ENCODE measurements around the gene GNB1. TPM values are rescaled to one million over a fixed set of nuclear protein-coding genes. Genes with fewer than 3 reads are reported as not detected.

The GNB1 gene
- total and polyA plus RNA-seq, 2 experiments from 2014 or later = 134 to 175 TPM

DNA sequence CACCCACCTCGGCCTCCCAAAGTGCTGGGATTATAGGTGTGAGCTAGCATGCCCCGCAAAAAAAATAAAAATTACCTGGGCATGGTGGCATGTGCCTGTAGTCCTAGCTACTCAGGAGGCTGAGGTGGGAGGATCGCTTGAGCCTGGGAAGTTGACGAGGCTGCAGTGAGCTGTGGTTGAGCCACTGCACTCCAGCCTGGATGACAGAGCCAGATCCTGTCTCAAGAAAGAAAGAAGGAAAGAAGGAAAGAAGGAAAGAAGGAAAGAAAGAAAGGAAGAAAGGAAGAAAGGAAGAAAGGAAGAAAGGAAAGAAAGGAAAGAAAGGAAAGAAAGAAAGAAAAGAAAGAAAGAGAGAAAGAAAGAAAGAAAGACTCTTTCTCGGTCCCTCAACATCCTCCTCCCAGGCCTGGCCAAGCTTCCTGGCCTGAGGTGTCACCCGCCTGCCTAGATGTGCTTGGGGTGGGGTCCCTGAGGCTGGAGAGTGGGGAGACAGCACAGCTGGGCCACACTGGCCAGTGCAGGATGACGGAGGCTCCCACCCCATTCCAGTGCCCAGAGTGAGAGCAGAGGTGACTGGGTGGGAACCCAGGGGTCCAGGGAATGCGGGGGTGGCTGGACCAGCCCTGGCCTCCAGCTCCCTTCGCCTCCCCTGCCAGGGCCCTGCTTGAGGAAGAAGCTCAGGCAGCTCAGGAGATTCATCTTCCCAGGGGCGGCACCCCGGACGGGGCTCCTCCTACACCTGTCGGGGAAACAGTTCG lies 10.2 kb upstream of the GNB1 start:
- no peak for TF ChIP-seq EZH2 (IDR thresholded peaks at IDR 0.05; ENCODE audit: borderline replicate concordance)
- TF ChIP-seq, protein P1, sequence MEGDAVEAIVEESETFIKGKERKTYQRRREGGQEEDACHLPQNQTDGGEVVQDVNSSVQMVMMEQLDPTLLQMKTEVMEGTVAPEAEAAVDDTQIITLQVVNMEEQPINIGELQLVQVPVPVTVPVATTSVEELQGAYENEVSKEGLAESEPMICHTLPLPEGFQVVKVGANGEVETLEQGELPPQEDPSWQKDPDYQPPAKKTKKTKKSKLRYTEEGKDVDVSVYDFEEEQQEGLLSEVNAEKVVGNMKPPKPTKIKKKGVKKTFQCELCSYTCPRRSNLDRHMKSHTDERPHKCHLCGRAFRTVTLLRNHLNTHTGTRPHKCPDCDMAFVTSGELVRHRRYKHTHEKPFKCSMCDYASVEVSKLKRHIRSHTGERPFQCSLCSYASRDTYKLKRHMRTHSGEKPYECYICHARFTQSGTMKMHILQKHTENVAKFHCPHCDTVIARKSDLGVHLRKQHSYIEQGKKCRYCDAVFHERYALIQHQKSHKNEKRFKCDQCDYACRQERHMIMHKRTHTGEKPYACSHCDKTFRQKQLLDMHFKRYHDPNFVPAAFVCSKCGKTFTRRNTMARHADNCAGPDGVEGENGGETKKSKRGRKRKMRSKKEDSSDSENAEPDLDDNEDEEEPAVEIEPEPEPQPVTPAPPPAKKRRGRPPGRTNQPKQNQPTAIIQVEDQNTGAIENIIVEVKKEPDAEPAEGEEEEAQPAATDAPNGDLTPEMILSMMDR (IDR thresholded peaks at IDR 0.05; ENCODE audit: poor library complexity) = no peak
- no peak for TF ChIP-seq EZH2phosphoT487 (IDR thresholded peaks at IDR 0.05; ENCODE audit: low read depth, severe bottlenecking, unreplicated experiment)
- H3K4me3 ChIP-seq = no peak overlapping the region
- H3K9me2 ChIP-seq (replicated peaks; ENCODE audit: insufficient read depth) = no peaks in the 10 kb centered on the region
- H4K20me1 ChIP-seq (ENCODE audit: insufficient read depth, poor library complexity, severe bottlenecking) = no peaks in the 10 kb centered on the region
- no peak for DNase-seq (ENCODE audit: low spot score)
- H3K4me2 ChIP-seq = no peak overlapping the region
- no peaks in the 10 kb centered on the region for H3K79me2 ChIP-seq
- no peak overlapping the region for H3K27ac ChIP-seq
- no peak overlapping the region for H2AFZ ChIP-seq
- 82% methylated on average over 13 of the region's 14 CpGs for WGBS (ENCODE audit: low lambda C conversion rate, missing lambda C conversion rate)
- H3K9me3 ChIP-seq (ENCODE audit: low read depth) = no peaks in the 10 kb centered on the region
- no peaks in the 10 kb centered on the region for H3K27me3 ChIP-seq
- no peaks in the 10 kb centered on the region for H3K36me3 ChIP-seq (replicated peaks; ENCODE audit: insufficient read depth, low read depth)
- H3K4me1 ChIP-seq (ENCODE audit: insufficient read depth) = no peaks in the 10 kb centered on the region

DNA sequence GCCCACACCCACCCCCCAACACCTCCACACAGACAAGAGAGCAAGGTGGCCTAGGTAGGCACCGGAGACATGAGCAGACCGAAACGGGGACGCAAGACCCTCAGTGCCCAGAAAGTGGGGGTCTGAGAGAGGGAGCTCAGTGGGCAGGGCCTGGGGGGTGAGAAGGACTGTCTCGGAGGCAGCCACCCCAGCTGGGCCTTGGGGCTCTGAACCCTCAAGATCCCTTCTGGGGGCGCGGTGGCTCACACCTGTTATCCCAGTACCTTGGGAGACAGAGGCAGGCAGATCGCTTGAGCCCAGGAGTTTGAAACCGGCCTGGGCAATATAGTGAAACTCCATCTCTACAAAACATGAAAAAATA lies 9.1 kb upstream of the GNB1 start:
- H3K36me3 ChIP-seq (replicated peaks; ENCODE audit: insufficient read depth, low read depth) = no peaks in the 10 kb centered on the region
- DNase-seq (ENCODE audit: low spot score) = no peak
- H3K9me2 ChIP-seq (replicated peaks; ENCODE audit: insufficient read depth) = no peaks in the 10 kb centered on the region
- no peak overlapping the region for H2AFZ ChIP-seq
- no peaks in the 10 kb centered on the region for H3K27me3 ChIP-seq
- no peak overlapping the region for H3K4me2 ChIP-seq
- no peak overlapping the region for H3K4me3 ChIP-seq
- no peaks in the 10 kb centered on the region for H3K79me2 ChIP-seq
- no peaks in the 10 kb centered on the region for H4K20me1 ChIP-seq (ENCODE audit: insufficient read depth, poor library complexity, severe bottlenecking)
- TF ChIP-seq, protein P1 (IDR thresholded peaks at IDR 0.05; ENCODE audit: poor library complexity) = no peak
- TF ChIP-seq EZH2 (IDR thresholded peaks at IDR 0.05; ENCODE audit: borderline replicate concordance) (no peak), EZH2phosphoT487 (IDR thresholded peaks at IDR 0.05; ENCODE audit: low read depth, severe bottlenecking, unreplicated experiment) (no peak)
- no peaks in the 10 kb centered on the region for H3K9me3 ChIP-seq (ENCODE audit: low read depth)
- 98% methylated on average over 9 of the region's 9 CpGs for WGBS (ENCODE audit: low lambda C conversion rate, missing lambda C conversion rate)
- no peak overlapping the region for H3K27ac ChIP-seq
- H3K4me1 ChIP-seq (ENCODE audit: insufficient read depth) = peaks cover 5% of the 10 kb centered on the region

DNA sequence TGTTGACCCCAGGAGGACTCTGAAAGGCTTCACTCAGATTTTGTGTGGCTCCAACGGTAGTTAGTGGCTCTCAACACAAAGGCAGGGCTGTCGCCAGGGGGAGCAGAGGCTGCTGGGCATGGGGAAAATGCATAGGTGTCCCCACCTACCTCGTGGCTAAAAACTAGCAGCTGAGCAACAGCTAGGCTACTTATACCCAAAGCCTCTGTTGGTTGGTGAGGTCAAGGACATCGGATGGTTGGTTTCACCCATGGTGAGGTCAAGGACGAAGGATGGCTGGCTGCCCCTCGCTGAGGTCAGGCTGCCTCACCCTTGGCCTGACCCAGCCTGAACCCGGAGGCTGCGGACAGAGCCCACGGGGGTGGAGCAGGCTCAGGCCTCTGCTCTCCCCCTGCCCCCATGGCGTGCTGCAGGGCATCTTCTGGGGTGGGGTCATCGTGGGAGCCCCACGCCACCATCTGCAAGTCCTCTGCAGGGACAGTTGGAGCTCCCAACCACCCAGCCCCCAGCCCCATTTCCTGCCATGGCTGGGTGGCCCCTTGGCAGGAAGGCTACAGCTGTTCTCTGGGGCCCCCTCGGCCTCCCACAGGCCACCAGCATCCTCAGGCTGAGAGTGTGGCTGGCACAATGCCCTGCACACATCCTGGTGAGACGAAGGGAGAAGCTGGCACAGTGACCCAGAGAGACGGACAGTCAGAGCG lies 8.5 kb upstream of the GNB1 start:
- Histone ChIP-seq H3K4me1 (ENCODE audit: insufficient read depth) (peaks cover 11% of the 10 kb centered on the region), H3K27me3 (no peaks in the 10 kb centered on the region), H3K27ac (no peak overlapping the region), H3K79me2 (no peaks in the 10 kb centered on the region), H3K9me3 (ENCODE audit: low read depth) (no peaks in the 10 kb centered on the region), H3K36me3 (replicated peaks; ENCODE audit: insufficient read depth, low read depth) (no peaks in the 10 kb centered on the region), H3K4me3 (no peak overlapping the region), H3K9me2 (replicated peaks; ENCODE audit: insufficient read depth) (no peaks in the 10 kb centered on the region), H4K20me1 (ENCODE audit: insufficient read depth, poor library complexity, severe bottlenecking) (no peaks in the 10 kb centered on the region), H3K4me2 (no peak overlapping the region), H2AFZ (no peak overlapping the region)
- TF ChIP-seq EZH2 (IDR thresholded peaks at IDR 0.05; ENCODE audit: borderline replicate concordance) (no peak), EZH2phosphoT487 (IDR thresholded peaks at IDR 0.05; ENCODE audit: low read depth, severe bottlenecking, unreplicated experiment) (no peak)
- TF ChIP-seq, protein P1 (IDR thresholded peaks at IDR 0.05; ENCODE audit: poor library complexity) = no peak
- 77% methylated on average over 16 of the region's 16 CpGs for WGBS (ENCODE audit: low lambda C conversion rate, missing lambda C conversion rate)
- no peak for DNase-seq (ENCODE audit: low spot score)
